HCT116 (cell line): ENCODE results near the gene FAM174A. TPM values are rescaled to one million over a fixed set of nuclear protein-coding genes. Genes with fewer than 3 reads are reported as not detected.

ENCODE experiments used
- ATAC-seq: fragments of 200-7000 bp; cut with Tn5 transposase; 2 replicates; pipeline ENCODE4 v1.9.1; 2020; ENCODE audit warnings: mild to moderate bottlenecking, moderate library complexity
- BruUV-seq: library from RNA; stranded (reverse); fragments of 400-500 nt; replicated peaks from 2 replicates; lab custom pipeline; 2021; lab: Mats Ljungman, UMichigan
- CTCF ChIA-PET: fragments of 300-600 bp; sonication (Branson Sonifier 250); formaldehyde crosslinking; loops from one replicate; lab custom pipeline; 2021; ENCODE audit warnings: antibody characterized with exemption; lab: Charles Lee
- POLR2A ChIA-PET: fragments of 300-600, 350-600 bp; sonication (Branson Sonifier 250); formaldehyde crosslinking; loops from one replicate; lab custom pipeline; 2021; ENCODE audit warnings: antibody characterized with exemption; lab: Charles Lee
- RAD21 ChIA-PET, 2 experiments: fragments of 300-600 bp; sonication (Branson Sonifier 250); formaldehyde crosslinking; loops; one replicate each; lab custom pipeline; 2023; ENCODE audit warnings: low total read pairs in 2 of 2; ENCODE audit not compliant: uncharacterized antibody in 2 of 2, unreplicated experiment in 2 of 2, low non-redundant PET in 1 of 2; lab: Charles Lee
- DNase-seq: peaks from one replicate; pipeline ENCODE4 v3.0.0-alpha.2; 2010; ENCODE audit warnings: low read depth, low spot score
- H2AFZ ChIP-seq: fragments of 200-600 bp; shearing (Covaris generic), sonication (generic); 2 replicates; pipeline ENCODE4 v1.6.1; 2017; ENCODE audit warnings: low read depth, mixed run types, mixed read lengths, antibody characterized with exemption, low read length; ENCODE audit not compliant: poor library complexity, severe bottlenecking
- H3K27ac ChIP-seq: 2 replicates; pipeline ENCODE4 v1.5.1; 2012; ENCODE audit warnings: low read depth, low read length
- H3K27me3 ChIP-seq: fragments of 200-600 bp; sonication (generic); 2 replicates; pipeline ENCODE4 v1.6.1; 2016; ENCODE audit warnings: mixed run types, low read length, mixed read lengths; ENCODE audit not compliant: insufficient read depth
- H3K36me3 ChIP-seq, 2 experiments: fragments of 200-500 bp in 1 of 2; fragments of 200-600 bp in 1 of 2; sonication (Bioruptor generic) in 1 of 2; sonication (generic) in 1 of 2; 2 replicates each; pipeline versions ENCODE4 v1.5.1 to v1.6.1; 2014 to 2016; ENCODE audit warnings: low read length in 2 of 2, inconsistent platforms in 1 of 2, mixed read lengths in 1 of 2, mixed run types in 1 of 2; ENCODE audit not compliant: insufficient read depth in 2 of 2, control insufficient read depth in 1 of 2
- H3K4me1 ChIP-seq, 2 experiments: fragments of 200-600 bp in 1 of 2; sonication (generic) in 1 of 2; 2 replicates each; pipeline versions ENCODE4 v1.5.1 to v1.6.1; 2012 to 2017; ENCODE audit warnings: low read length in 2 of 2, inconsistent platforms in 1 of 2, mild to moderate bottlenecking in 1 of 2, mixed read lengths in 1 of 2, mixed run types in 1 of 2, moderate library complexity in 1 of 2; ENCODE audit not compliant: insufficient read depth in 2 of 2, control insufficient read depth in 1 of 2
- H3K4me2 ChIP-seq: fragments of 200-600 bp; sonication (generic); 2 replicates; pipeline ENCODE4 v1.6.1; 2017; ENCODE audit warnings: mixed run types, low read length, mixed read lengths
- H3K4me3 ChIP-seq, 2 experiments: fragments of 200-600 bp in 1 of 2; sonication (generic) in 1 of 2; replicated peaks in 1 of 2; 2 replicates each; pipeline ENCODE4 v1.5.1; 2011 to 2016; ENCODE audit warnings: low read length in 2 of 2, control low read depth in 1 of 2, low read depth in 1 of 2, mild to moderate bottlenecking in 1 of 2, mixed read lengths in 1 of 2, mixed run types in 1 of 2
- H3K79me2 ChIP-seq: fragments of 200-600 bp; sonication (generic); 2 replicates; pipeline ENCODE4 v1.6.1; 2017; ENCODE audit warnings: mild to moderate bottlenecking, mixed run types, low read length, moderate library complexity, mixed read lengths; ENCODE audit not compliant: insufficient read depth
- H3K9ac ChIP-seq: fragments of 200-600 bp; sonication (generic); 2 replicates; pipeline ENCODE4 v1.6.1; 2016; ENCODE audit warnings: low read length, mixed read lengths
- H3K9me2 ChIP-seq: fragments of 200-600 bp; sonication (generic), shearing (Covaris generic); 2 replicates; pipeline ENCODE4 v1.6.1; 2017; ENCODE audit warnings: mixed run types, mild to moderate bottlenecking, moderate library complexity; ENCODE audit not compliant: insufficient read depth
- H3K9me3 ChIP-seq, 2 experiments: fragments of 200-500 bp in 1 of 2; fragments of 200-600 bp in 1 of 2; sonication (Bioruptor generic) in 1 of 2; sonication (generic) in 1 of 2; 2 replicates each; pipeline ENCODE4 v1.6.1; 2014 to 2017; ENCODE audit warnings: low read length in 2 of 2, mixed read lengths in 2 of 2, inconsistent platforms in 1 of 2, low read depth in 1 of 2, mild to moderate bottlenecking in 1 of 2, mixed run types in 1 of 2, moderate library complexity in 1 of 2; ENCODE audit not compliant: control insufficient read depth in 1 of 2, insufficient read depth in 1 of 2
- H4K20me1 ChIP-seq: fragments of 200-600 bp; sonication (generic), shearing (Covaris generic); 2 replicates; pipeline ENCODE4 v1.6.1; 2017; ENCODE audit warnings: mixed run types, mild to moderate bottlenecking, moderate library complexity; ENCODE audit not compliant: insufficient read depth
- CBX3 ChIP-seq: IDR thresholded peaks from 2 replicates; pipeline ENCODE4 v1.6.1; 2012; ENCODE audit warnings: low read depth
- CEBPB ChIP-seq: IDR thresholded peaks from 2 replicates; pipeline ENCODE4 v1.6.1; 2012; ENCODE audit warnings: low read depth
- ELF1 ChIP-seq: IDR thresholded peaks from 2 replicates; pipeline ENCODE4 v1.6.1; 2012; ENCODE audit warnings: low read depth, borderline replicate concordance
- EZH2phosphoT487 ChIP-seq: fragments of 200-600 bp; IDR thresholded peaks from 2 replicates; pipeline ENCODE4 v1.6.1; 2018; ENCODE audit warnings: antibody characterized with exemption, borderline replicate concordance
- FOSL1 ChIP-seq: IDR thresholded peaks from 2 replicates; pipeline ENCODE4 v1.6.1; 2012; ENCODE audit warnings: low read depth
- POLR2AphosphoS5 ChIP-seq: IDR thresholded peaks from 2 replicates; pipeline ENCODE4 v1.6.1; 2011; ENCODE audit warnings: mild to moderate bottlenecking, low read depth, low read length, moderate library complexity
- RAD21 ChIP-seq: IDR thresholded peaks from 2 replicates; pipeline ENCODE4 v1.6.1; 2012; ENCODE audit warnings: low read depth, mild to moderate bottlenecking
- SIN3A ChIP-seq: IDR thresholded peaks from 2 replicates; pipeline ENCODE4 v1.6.1; 2012; ENCODE audit warnings: low read depth
- SRF ChIP-seq: IDR thresholded peaks from 2 replicates; pipeline ENCODE4 v1.6.1; 2012; ENCODE audit warnings: low read depth
- TCF7L2 ChIP-seq: IDR thresholded peaks from 2 replicates; pipeline ENCODE4 v1.7.0; 2011; ENCODE audit warnings: borderline replicate concordance, inconsistent platforms; ENCODE audit not compliant: insufficient read depth, insufficient read length; ENCODE audit errors: extremely low read depth
- intact Hi-C: fragments of 100-400 bp; cut with micrococcal nuclease; formaldehyde crosslinking; loops from 2 replicates; pipeline ENCODE4 v1.10.0; 2022
- total RNA-seq: library from RNA; stranded (reverse); gene quantifications from one replicate; pipeline ENCODE4 v1.2.1, GENCODE V29; 2021; ENCODE audit not compliant: unreplicated experiment
- TF ChIP-seq, protein P1 (sequence below): IDR thresholded peaks from 2 replicates; pipeline ENCODE4 v1.6.1; 2012; ENCODE audit warnings: low read depth

Gene FAM174A
- total RNA-seq, 1 experiment from 2014 or later: 8.6 TPM

DNA sequence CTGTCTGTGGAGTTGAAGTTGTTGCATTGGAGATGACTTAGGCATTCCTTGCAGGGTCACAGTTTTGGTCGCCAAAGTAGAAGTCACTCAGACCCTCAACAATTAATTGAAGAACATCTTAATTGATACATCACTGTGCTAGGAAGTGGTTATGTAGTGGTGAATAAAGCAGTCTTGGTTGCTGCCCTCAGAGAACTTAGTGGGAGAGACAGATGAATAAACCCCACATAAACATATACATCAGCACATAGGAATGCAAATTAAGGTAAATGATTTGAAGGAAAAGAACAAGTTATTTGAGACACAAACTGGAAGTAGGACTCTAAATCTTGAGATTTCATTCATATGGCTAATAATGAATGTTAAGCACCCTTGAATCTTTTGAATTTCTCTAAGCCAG is 25.7 kb downstream of the FAM174A start:
- POLR2A ChIA-PET: interaction anchor here (0.5 kb wide), 1 partner anchor 36 kb away, joined by 6 read pairs; no protein-coding TSS in a partner anchor
- H3K4me1 ChIP-seq: no peaks in the 10 kb centered on the region
- no peaks in the 10 kb centered on the region for H4K20me1 ChIP-seq
- TF ChIP-seq RAD21: no peak
- no peak for TF ChIP-seq CBX3
- no peak for TF ChIP-seq CEBPB
- TF ChIP-seq EZH2phosphoT487: no peak
- TF ChIP-seq TCF7L2: no peak
- TF ChIP-seq POLR2AphosphoS5: no peak
- TF ChIP-seq SRF: no peak
- TF ChIP-seq SIN3A: no peak
- TF ChIP-seq FOSL1: no peak
- no peak for TF ChIP-seq ELF1
- TF ChIP-seq, protein P1, sequence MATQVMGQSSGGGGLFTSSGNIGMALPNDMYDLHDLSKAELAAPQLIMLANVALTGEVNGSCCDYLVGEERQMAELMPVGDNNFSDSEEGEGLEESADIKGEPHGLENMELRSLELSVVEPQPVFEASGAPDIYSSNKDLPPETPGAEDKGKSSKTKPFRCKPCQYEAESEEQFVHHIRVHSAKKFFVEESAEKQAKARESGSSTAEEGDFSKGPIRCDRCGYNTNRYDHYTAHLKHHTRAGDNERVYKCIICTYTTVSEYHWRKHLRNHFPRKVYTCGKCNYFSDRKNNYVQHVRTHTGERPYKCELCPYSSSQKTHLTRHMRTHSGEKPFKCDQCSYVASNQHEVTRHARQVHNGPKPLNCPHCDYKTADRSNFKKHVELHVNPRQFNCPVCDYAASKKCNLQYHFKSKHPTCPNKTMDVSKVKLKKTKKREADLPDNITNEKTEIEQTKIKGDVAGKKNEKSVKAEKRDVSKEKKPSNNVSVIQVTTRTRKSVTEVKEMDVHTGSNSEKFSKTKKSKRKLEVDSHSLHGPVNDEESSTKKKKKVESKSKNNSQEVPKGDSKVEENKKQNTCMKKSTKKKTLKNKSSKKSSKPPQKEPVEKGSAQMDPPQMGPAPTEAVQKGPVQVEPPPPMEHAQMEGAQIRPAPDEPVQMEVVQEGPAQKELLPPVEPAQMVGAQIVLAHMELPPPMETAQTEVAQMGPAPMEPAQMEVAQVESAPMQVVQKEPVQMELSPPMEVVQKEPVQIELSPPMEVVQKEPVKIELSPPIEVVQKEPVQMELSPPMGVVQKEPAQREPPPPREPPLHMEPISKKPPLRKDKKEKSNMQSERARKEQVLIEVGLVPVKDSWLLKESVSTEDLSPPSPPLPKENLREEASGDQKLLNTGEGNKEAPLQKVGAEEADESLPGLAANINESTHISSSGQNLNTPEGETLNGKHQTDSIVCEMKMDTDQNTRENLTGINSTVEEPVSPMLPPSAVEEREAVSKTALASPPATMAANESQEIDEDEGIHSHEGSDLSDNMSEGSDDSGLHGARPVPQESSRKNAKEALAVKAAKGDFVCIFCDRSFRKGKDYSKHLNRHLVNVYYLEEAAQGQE: no peak
- TF ChIP-seq, all 23 proteins: peak for 0
- Histone ChIP-seq H3K27ac (no peak overlapping the region), H3K36me3 (no peaks in the 10 kb centered on the region), H3K4me2 (no peak overlapping the region), H3K4me3 (no peak overlapping the region), H2AFZ (no peak overlapping the region), H3K79me2 (no peaks in the 10 kb centered on the region), H3K9me2 (no peaks in the 10 kb centered on the region), H3K27me3 (no peaks in the 10 kb centered on the region), H3K9me3 (no peaks in the 10 kb centered on the region), H3K9ac (no peak overlapping the region)
- RAD21 ChIA-PET: no interaction called here
- BruUV-seq: no TSS peak
- DNase-seq: no peak
- intact Hi-C loops: no loop called here
- no peak for ATAC-seq
- CTCF ChIA-PET: no interaction called here
